Neutrophil (primary cell): Measurements from ENCODE around the gene SPAG9.

Source experiments
- H3K27ac ChIP-seq: fragments of 200-600 bp; sonication (generic); 2 replicates; pipeline ENCODE4 v1.5.1; 2016; ENCODE audit warnings: mild to moderate bottlenecking, moderate library complexity
- H3K27me3 ChIP-seq: fragments of 200-600 bp; sonication (generic); 2 replicates; pipeline ENCODE4 v1.6.0; 2016; ENCODE audit warnings: mild to moderate bottlenecking
- H3K36me3 ChIP-seq: fragments of 200-600 bp; sonication (generic); 2 replicates; pipeline ENCODE4 v1.5.1; 2017
- H3K4me1 ChIP-seq, 2 experiments: fragments of 200-600 bp in 1 of 2; sonication (generic) in 1 of 2; 1 replicate in 1 of 2; 2 replicates in 1 of 2; pipeline versions ENCODE4 v1.5.1 to v1.6.1; 2013 to 2016; ENCODE audit warnings: low read depth in 1 of 2, low read length in 1 of 2, mild to moderate bottlenecking in 1 of 2, moderate library complexity in 1 of 2; ENCODE audit not compliant: control insufficient read depth in 1 of 2, insufficient read depth in 1 of 2
- H3K4me3 ChIP-seq, 2 experiments: fragments of 200-600 bp in 1 of 2; sonication (generic) in 1 of 2; 1 replicate in 1 of 2; 2 replicates in 1 of 2; pipeline ENCODE4 v1.5.1; 2013 to 2016; ENCODE audit warnings: low read depth in 1 of 2, low read length in 1 of 2, mild to moderate bottlenecking in 1 of 2, moderate library complexity in 1 of 2
- H3K9me3 ChIP-seq: fragments of 200-600 bp; sonication (generic); 2 replicates; pipeline ENCODE4 v1.5.1; 2016
- CTCF ChIP-seq: fragments of 200-600 bp; sonication (generic); IDR thresholded peaks from 2 replicates; pipeline ENCODE4 v1.5.1; 2016; ENCODE audit warnings: antibody characterized with exemption

The SPAG9 gene

DNA sequence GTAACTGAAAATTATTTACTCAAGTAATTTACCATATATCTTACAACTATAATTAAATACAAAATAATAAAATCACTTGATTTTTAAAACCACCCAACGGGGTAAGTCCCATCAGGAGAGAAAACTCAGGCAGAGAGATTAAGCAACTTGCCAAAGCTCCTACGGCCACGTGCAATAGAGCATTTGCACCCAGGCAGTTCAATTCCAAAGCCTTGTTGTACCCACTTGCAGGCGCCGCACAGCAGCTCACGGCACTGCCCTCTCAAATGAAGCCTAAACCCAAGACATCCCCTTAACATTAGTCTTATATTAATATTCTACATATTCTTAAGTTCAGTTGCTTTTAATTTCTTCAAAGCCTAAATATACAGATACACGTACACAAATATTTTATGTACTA lies 75.7 kb downstream of the SPAG9 start:
- no peak overlapping the region for H3K4me3 ChIP-seq
- H3K9me3 ChIP-seq, result no peaks in the 10 kb centered on the region
- H3K4me1 ChIP-seq, result no peaks in the 10 kb centered on the region
- no peak for TF ChIP-seq CTCF
- no peaks in the 10 kb centered on the region for H3K27me3 ChIP-seq
- peaks cover 13% of the 10 kb centered on the region for H3K36me3 ChIP-seq
- H3K27ac ChIP-seq, result no peak overlapping the region

DNA sequence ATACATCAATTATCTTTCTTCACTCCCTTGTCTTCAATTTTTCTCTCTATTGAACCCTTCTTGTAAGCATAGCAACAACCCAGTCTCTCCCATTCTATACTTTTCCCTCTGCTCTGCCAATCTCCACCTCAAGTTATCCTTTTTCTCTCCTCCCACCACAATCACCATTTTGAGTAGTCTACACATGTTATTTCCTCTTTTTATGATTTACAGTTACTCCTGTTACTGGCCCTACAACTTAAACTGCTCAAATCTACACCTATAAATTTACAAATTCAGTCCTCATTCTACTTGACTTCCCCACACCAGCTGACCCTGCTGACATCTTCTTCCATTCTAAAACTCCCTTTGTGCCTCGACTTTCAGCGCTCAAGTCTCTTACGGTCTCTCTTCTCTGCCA lies 84.6 kb downstream of the SPAG9 start:
- Histone ChIP-seq H3K27ac (peak overlapping the region; percentile 65), H3K36me3 (peaks cover 44% of the 10 kb centered on the region), H3K4me1 (peaks cover 5 to 16% of the 10 kb centered on the region in 2 experiments), H3K9me3 (no peaks in the 10 kb centered on the region), H3K4me3 (no peak overlapping the region), H3K27me3 (no peaks in the 10 kb centered on the region)
- no peak for TF ChIP-seq CTCF

GRCh38 chr17:51035431-51035830 lies 85.2 kb downstream of the SPAG9 start:
- peaks cover 5 to 16% of the 10 kb centered on the region in 2 experiments for H3K4me1 ChIP-seq
- peak overlapping the region; percentile 65 for H3K27ac ChIP-seq
- TF ChIP-seq CTCF, result no peak
- H3K27me3 ChIP-seq, result no peaks in the 10 kb centered on the region
- H3K4me3 ChIP-seq, result no peak overlapping the region
- peaks cover 44% of the 10 kb centered on the region for H3K36me3 ChIP-seq
- H3K9me3 ChIP-seq, result no peaks in the 10 kb centered on the region

DNA sequence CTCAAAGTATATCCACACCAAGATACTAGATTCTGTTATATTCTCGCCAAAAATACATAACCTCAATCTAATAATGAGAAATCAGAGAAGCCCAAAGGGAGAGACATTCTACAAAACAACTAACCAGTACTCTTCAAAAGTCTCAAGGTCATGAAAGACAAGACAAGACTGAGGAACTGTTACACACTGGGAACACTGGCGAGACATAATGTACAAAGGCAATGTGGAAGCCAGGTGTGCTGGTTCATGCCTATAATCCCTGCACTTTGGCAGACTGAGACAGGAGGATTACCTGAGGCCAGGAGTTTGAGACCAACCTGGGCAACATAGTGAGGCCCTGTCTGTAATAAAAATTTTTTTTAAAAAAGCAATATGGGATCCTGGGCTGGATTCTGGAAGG lies 85.9 kb downstream of the SPAG9 start:
- Histone ChIP-seq H3K4me1 (peaks cover 5 to 20% of the 10 kb centered on the region in 2 experiments), H3K4me3 (no peak overlapping the region), H3K9me3 (no peaks in the 10 kb centered on the region), H3K27ac (peak overlapping the region; percentile 15), H3K36me3 (peaks cover 39% of the 10 kb centered on the region), H3K27me3 (no peaks in the 10 kb centered on the region)
- TF ChIP-seq CTCF, result no peak

DNA sequence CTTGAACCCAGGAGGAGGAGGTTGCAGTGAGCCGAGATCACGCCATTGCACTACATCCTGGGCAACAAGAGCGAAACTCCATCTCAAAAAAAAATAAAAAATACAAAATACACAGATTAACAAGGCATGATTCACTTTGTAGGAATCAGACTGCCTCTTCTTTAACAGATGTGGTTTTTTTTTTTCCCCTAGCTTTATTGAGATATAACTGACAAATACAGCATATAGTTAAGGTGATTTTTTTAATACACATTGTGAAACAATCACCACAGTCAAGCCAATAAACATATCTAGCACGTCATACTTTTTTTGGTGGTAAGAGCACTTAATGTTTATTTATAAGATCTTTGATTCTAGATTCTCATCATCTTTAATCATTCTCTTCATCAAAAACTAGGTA lies 87.8 kb downstream of the SPAG9 start:
- Histone ChIP-seq H3K9me3 (no peaks in the 10 kb centered on the region), H3K4me3 (no peak overlapping the region), H3K36me3 (peaks cover 23% of the 10 kb centered on the region), H3K27me3 (no peaks in the 10 kb centered on the region), H3K4me1 (peaks cover 5 to 28% of the 10 kb centered on the region in 2 experiments), H3K27ac (no peak overlapping the region)
- TF ChIP-seq CTCF, result no peak
